ENCODE data around the gene IQGAP2.

The IQGAP2 gene

DNA sequence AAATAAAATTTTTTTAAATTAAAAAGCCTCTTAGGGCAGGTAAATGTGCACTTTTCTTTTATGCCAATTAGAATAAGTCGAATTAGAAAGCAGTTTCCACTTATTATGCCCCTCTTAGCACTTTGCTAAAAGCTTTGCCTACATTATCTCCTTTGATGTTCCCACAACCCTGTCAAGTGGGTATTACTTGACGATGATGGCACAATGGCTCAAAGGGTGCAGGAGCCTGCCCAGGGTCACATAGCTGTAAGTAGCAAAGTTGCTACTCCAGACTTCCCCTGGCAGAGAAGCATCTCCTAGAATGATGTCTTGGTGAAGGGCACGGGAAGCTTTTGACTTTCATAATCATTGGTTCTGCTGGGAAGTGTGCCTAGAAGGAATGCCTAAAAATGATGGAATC, 18.4 kb upstream of the IQGAP2 start:
- H3K4ac ChIP-seq (ENCODE audit: low read depth in 1 of 2, low read length in 2 of 2) = no peak overlapping the region
- 90% methylated on average over 2 of the region's 3 CpGs for WGBS
- no peak overlapping the region for H2BK15ac ChIP-seq (ENCODE audit: low read depth, poor library complexity, severe bottlenecking)
- H3K4me2 ChIP-seq (ENCODE audit: low read length, poor library complexity, severe bottlenecking) = no peak overlapping the region
- no peak overlapping the region for H2BK5ac ChIP-seq (ENCODE audit: low read depth, low read length, poor library complexity, severe bottlenecking)
- no peak overlapping the region for H2BK120ac ChIP-seq (ENCODE audit: low read depth, low read length)
- H2BK12ac ChIP-seq (ENCODE audit: low read length in 2 of 2) = no peak overlapping the region
- H3K23ac ChIP-seq (ENCODE audit: low read length in 2 of 2) = no peak overlapping the region
- H3K36me3 ChIP-seq (ENCODE audit: control insufficient read depth in 1 of 2, insufficient read depth in 2 of 2, low read depth in 1 of 2, low read length in 2 of 2) = no peaks in the 10 kb centered on the region
- H3K4me1 ChIP-seq (ENCODE audit: control insufficient read depth, insufficient read depth, low read depth, low read length) = no peaks in the 10 kb centered on the region
- DNase-seq = no peak
- peaks cover 0 to 8% of the 10 kb centered on the region in 2 experiments for H3K27me3 ChIP-seq (ENCODE audit: control insufficient read depth in 1 of 2, insufficient read depth in 1 of 2, low read length in 2 of 2)
- no peak overlapping the region for H2AK5ac ChIP-seq (ENCODE audit: low read length, severe bottlenecking)
- H3K79me1 ChIP-seq (replicated peaks; ENCODE audit: low read length, poor library complexity, severe bottlenecking) = no peaks in the 10 kb centered on the region
- H3K14ac ChIP-seq (ENCODE audit: low read length in 2 of 2) = no peak overlapping the region
- no peak overlapping the region for H3K9ac ChIP-seq (ENCODE audit: low read length)
- no peak overlapping the region for H4K91ac ChIP-seq (ENCODE audit: low read length)
- H3K18ac ChIP-seq (ENCODE audit: low read depth in 1 of 2, low read length in 2 of 2) = no peak overlapping the region
- H3K27ac ChIP-seq (ENCODE audit: low read length, poor library complexity, severe bottlenecking) = no peak overlapping the region
- no peak overlapping the region for H4K8ac ChIP-seq (ENCODE audit: low read length)
- no peak overlapping the region for H3K4me3 ChIP-seq (ENCODE audit: insufficient read depth in 1 of 2, low read depth in 1 of 2, low read length in 2 of 2)
- H2AFZ ChIP-seq (ENCODE audit: low read depth, low read length) = no peak overlapping the region
- H3K9me3 ChIP-seq (ENCODE audit: control insufficient read depth, low read length) = no peaks in the 10 kb centered on the region

GRCh38 chr5:76385540-76385939, 17.5 kb upstream of the IQGAP2 start:
- H3K4me2 ChIP-seq (ENCODE audit: low read length, poor library complexity, severe bottlenecking) = no peak overlapping the region
- no peak overlapping the region for H4K91ac ChIP-seq (ENCODE audit: low read length)
- no peak overlapping the region for H4K8ac ChIP-seq (ENCODE audit: low read length)
- 97% methylated on average over 5 of the region's 5 CpGs for WGBS
- no peak overlapping the region for H3K4me3 ChIP-seq (ENCODE audit: insufficient read depth in 1 of 2, low read depth in 1 of 2, low read length in 2 of 2)
- no peak overlapping the region for H3K18ac ChIP-seq (ENCODE audit: low read depth in 1 of 2, low read length in 2 of 2)
- H3K14ac ChIP-seq (ENCODE audit: low read length in 2 of 2) = no peak overlapping the region
- H2AFZ ChIP-seq (ENCODE audit: low read depth, low read length) = no peak overlapping the region
- no peak overlapping the region for H2BK12ac ChIP-seq (ENCODE audit: low read length in 2 of 2)
- H2BK5ac ChIP-seq (ENCODE audit: low read depth, low read length, poor library complexity, severe bottlenecking) = no peak overlapping the region
- H3K4me1 ChIP-seq (ENCODE audit: control insufficient read depth, insufficient read depth, low read depth, low read length) = peaks cover 2% of the 10 kb centered on the region
- H3K23ac ChIP-seq (ENCODE audit: low read length in 2 of 2) = no peak overlapping the region
- H3K4ac ChIP-seq (ENCODE audit: low read depth in 1 of 2, low read length in 2 of 2) = no peak overlapping the region
- no peak overlapping the region for H2AK5ac ChIP-seq (ENCODE audit: low read length, severe bottlenecking)
- no peak for DNase-seq
- H3K27ac ChIP-seq (ENCODE audit: low read length, poor library complexity, severe bottlenecking) = no peak overlapping the region
- H2BK120ac ChIP-seq (ENCODE audit: low read depth, low read length) = no peak overlapping the region
- H3K9me3 ChIP-seq (ENCODE audit: control insufficient read depth, low read length) = no peaks in the 10 kb centered on the region
- peaks cover 0 to 14% of the 10 kb centered on the region in 2 experiments for H3K27me3 ChIP-seq (ENCODE audit: control insufficient read depth in 1 of 2, insufficient read depth in 1 of 2, low read length in 2 of 2)
- no peaks in the 10 kb centered on the region for H3K79me1 ChIP-seq (replicated peaks; ENCODE audit: low read length, poor library complexity, severe bottlenecking)
- H3K36me3 ChIP-seq (ENCODE audit: control insufficient read depth in 1 of 2, insufficient read depth in 2 of 2, low read depth in 1 of 2, low read length in 2 of 2) = no peaks in the 10 kb centered on the region
- no peak overlapping the region for H2BK15ac ChIP-seq (ENCODE audit: low read depth, poor library complexity, severe bottlenecking)
- H3K9ac ChIP-seq (ENCODE audit: low read length) = no peak overlapping the region

DNA sequence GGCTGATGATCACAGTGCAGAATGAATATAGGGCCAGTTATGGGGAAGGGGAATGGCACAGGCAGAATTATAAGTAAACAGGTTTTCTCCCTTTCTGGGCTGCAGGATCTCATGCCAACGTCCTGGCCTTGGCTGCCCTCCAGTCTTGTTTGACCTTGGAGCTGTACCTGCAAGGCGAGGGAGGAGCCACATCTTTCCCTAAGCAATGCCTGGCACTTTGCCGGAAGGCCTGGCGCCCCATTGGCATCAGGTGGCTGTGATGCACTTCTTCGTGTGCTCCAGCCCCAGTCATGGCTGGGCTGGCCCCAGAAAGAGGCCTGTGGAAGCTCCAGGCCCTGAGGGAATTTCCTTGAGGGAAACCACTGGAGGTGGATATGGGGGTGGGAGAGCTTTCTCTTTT, 16.7 kb upstream of the IQGAP2 start:
- Histone ChIP-seq H2BK12ac (ENCODE audit: low read length in 2 of 2) (no peak overlapping the region), H3K27ac (ENCODE audit: low read length, poor library complexity, severe bottlenecking) (no peak overlapping the region), H3K36me3 (ENCODE audit: control insufficient read depth in 1 of 2, insufficient read depth in 2 of 2, low read depth in 1 of 2, low read length in 2 of 2) (no peaks in the 10 kb centered on the region)

DNA sequence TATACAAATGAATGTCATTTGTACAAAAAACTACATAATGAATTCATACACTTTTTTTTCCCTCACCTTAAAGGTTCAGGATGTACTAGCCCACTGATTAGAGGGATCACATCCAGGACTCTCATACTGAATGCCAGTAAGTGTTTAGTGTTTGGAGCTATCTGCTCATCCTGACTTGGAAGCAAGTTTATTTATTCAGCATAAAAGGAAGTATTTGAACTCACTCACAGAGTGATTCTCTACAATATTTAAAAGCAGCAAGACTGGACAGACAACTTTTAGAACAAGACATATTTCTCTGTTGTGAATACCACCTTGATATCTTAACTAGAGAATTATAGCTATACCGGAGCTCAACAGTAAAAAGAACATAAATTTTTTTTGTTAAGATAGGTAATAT, 14.8 kb upstream of the IQGAP2 start:
- Histone ChIP-seq H3K23ac (ENCODE audit: low read length in 2 of 2) (no peak overlapping the region), H3K36me3 (ENCODE audit: control insufficient read depth in 1 of 2, insufficient read depth in 2 of 2, low read depth in 1 of 2, low read length in 2 of 2) (no peaks in the 10 kb centered on the region), H2BK120ac (ENCODE audit: low read depth, low read length) (no peak overlapping the region), H3K4ac (ENCODE audit: low read depth in 1 of 2, low read length in 2 of 2) (no peak overlapping the region), H3K27me3 (ENCODE audit: control insufficient read depth in 1 of 2, insufficient read depth in 1 of 2, low read length in 2 of 2) (peaks cover 0 to 12% of the 10 kb centered on the region in 2 experiments), H3K9me3 (ENCODE audit: control insufficient read depth, low read length) (no peaks in the 10 kb centered on the region), H3K18ac (ENCODE audit: low read depth in 1 of 2, low read length in 2 of 2) (no peak overlapping the region), H3K79me1 (replicated peaks; ENCODE audit: low read length, poor library complexity, severe bottlenecking) (no peaks in the 10 kb centered on the region), H3K4me1 (ENCODE audit: control insufficient read depth, insufficient read depth, low read depth, low read length) (peaks cover 2% of the 10 kb centered on the region), H4K91ac (ENCODE audit: low read length) (no peak overlapping the region), H3K4me2 (ENCODE audit: low read length, poor library complexity, severe bottlenecking) (no peak overlapping the region), H2AFZ (ENCODE audit: low read depth, low read length) (no peak overlapping the region), H3K4me3 (ENCODE audit: insufficient read depth in 1 of 2, low read depth in 1 of 2, low read length in 2 of 2) (no peak overlapping the region), H3K27ac (ENCODE audit: low read length, poor library complexity, severe bottlenecking) (no peak overlapping the region), H3K9ac (ENCODE audit: low read length) (no peak overlapping the region), H4K8ac (ENCODE audit: low read length) (no peak overlapping the region), H3K14ac (ENCODE audit: low read length in 2 of 2) (no peak overlapping the region), H2BK15ac (ENCODE audit: low read depth, poor library complexity, severe bottlenecking) (no peak overlapping the region), H2AK5ac (ENCODE audit: low read length, severe bottlenecking) (no peak overlapping the region), H2BK5ac (ENCODE audit: low read depth, low read length, poor library complexity, severe bottlenecking) (no peak overlapping the region), H2BK12ac (ENCODE audit: low read length in 2 of 2) (no peak overlapping the region)
- DNase-seq = no peak
- no CpG with 5 or more reads among the region's 1 CpG for WGBS

More for the DNA sequence above, 16.7 kb upstream of the IQGAP2 start:
- no peak overlapping the region for H2AFZ ChIP-seq (ENCODE audit: low read depth, low read length)
- no peaks in the 10 kb centered on the region for H3K9me3 ChIP-seq (ENCODE audit: control insufficient read depth, low read length)
- H2BK5ac ChIP-seq (ENCODE audit: low read depth, low read length, poor library complexity, severe bottlenecking) = no peak overlapping the region
- WGBS = 69% methylated on average over 5 of the region's 5 CpGs
- peaks cover 2% of the 10 kb centered on the region for H3K4me1 ChIP-seq (ENCODE audit: control insufficient read depth, insufficient read depth, low read depth, low read length)
- H3K18ac ChIP-seq (ENCODE audit: low read depth in 1 of 2, low read length in 2 of 2) = peak overlapping the region in 1 of 2 experiments; percentile 35
- H4K91ac ChIP-seq (ENCODE audit: low read length) = no peak overlapping the region
- DNase-seq = no peak
- no peak overlapping the region for H2AK5ac ChIP-seq (ENCODE audit: low read length, severe bottlenecking)
- H3K27me3 ChIP-seq (ENCODE audit: control insufficient read depth in 1 of 2, insufficient read depth in 1 of 2, low read length in 2 of 2) = peaks cover 0 to 14% of the 10 kb centered on the region in 2 experiments
- no peak overlapping the region for H3K4me2 ChIP-seq (ENCODE audit: low read length, poor library complexity, severe bottlenecking)
- H3K9ac ChIP-seq (ENCODE audit: low read length) = no peak overlapping the region
- no peak overlapping the region for H2BK120ac ChIP-seq (ENCODE audit: low read depth, low read length)
- no peak overlapping the region for H3K4me3 ChIP-seq (ENCODE audit: insufficient read depth in 1 of 2, low read depth in 1 of 2, low read length in 2 of 2)
- H3K4ac ChIP-seq (ENCODE audit: low read depth in 1 of 2, low read length in 2 of 2) = no peak overlapping the region
- no peak overlapping the region for H3K23ac ChIP-seq (ENCODE audit: low read length in 2 of 2)
- no peak overlapping the region for H4K8ac ChIP-seq (ENCODE audit: low read length)
- H2BK15ac ChIP-seq (ENCODE audit: low read depth, poor library complexity, severe bottlenecking) = no peak overlapping the region
- no peaks in the 10 kb centered on the region for H3K79me1 ChIP-seq (replicated peaks; ENCODE audit: low read length, poor library complexity, severe bottlenecking)
- no peak overlapping the region for H3K14ac ChIP-seq (ENCODE audit: low read length in 2 of 2)
